ENCODE data around the gene LUC7L2.

GRCh38 chr7:139436806-139437205 is 77.1 kb downstream of the LUC7L2 start:
- TF ChIP-seq POLR2A (IDR thresholded peaks at IDR 0.05) (no peak), CTCF (IDR thresholded peaks at IDR 0.05) (no peak)

Data from esophagus squamous epithelium (tissue), 4 donors.